Trophoblast cell (in vitro differentiated cells and primary cell): Measurements from ENCODE around the gene CSGALNACT2.
A peak's percentile ranks its signal among the peaks of the same experiment; 100 is the strongest.

Source experiments
- DNase-seq, 2 donors: peaks; one replicate each; pipeline ENCODE4 v3.0.0-alpha.2; 2016
- H2AFZ ChIP-seq: 2 replicates; pipeline ENCODE4 v1.6.1; 2013; ENCODE audit warnings: low read length, moderate library complexity, mild to moderate bottlenecking; ENCODE audit not compliant: insufficient read depth, poor library complexity
- H2AK5ac ChIP-seq: 2 replicates; pipeline ENCODE4 v1.6.1; 2013; ENCODE audit warnings: mild to moderate bottlenecking, low read length
- H2BK120ac ChIP-seq: 2 replicates; pipeline ENCODE4 v1.6.1; 2013; ENCODE audit warnings: low read length, mild to moderate bottlenecking, moderate library complexity; ENCODE audit not compliant: insufficient read depth, poor library complexity
- H2BK12ac ChIP-seq: 2 replicates; pipeline ENCODE4 v1.6.1; 2013; ENCODE audit warnings: mild to moderate bottlenecking, low read length, moderate library complexity
- H2BK5ac ChIP-seq: 2 replicates; pipeline ENCODE4 v1.6.1; 2013; ENCODE audit warnings: low read length, low read depth, moderate library complexity, mild to moderate bottlenecking; ENCODE audit not compliant: poor library complexity
- H3K14ac ChIP-seq: 2 replicates; pipeline ENCODE4 v1.6.1; 2013; ENCODE audit warnings: mild to moderate bottlenecking, low read length
- H3K18ac ChIP-seq: 2 replicates; pipeline ENCODE4 v1.6.1; 2013; ENCODE audit warnings: mild to moderate bottlenecking, low read length
- H3K23ac ChIP-seq: 2 replicates; pipeline ENCODE4 v1.6.1; 2013; ENCODE audit warnings: low read length
- H3K27ac ChIP-seq: 2 replicates; pipeline ENCODE4 v1.5.1; 2013; ENCODE audit warnings: low read depth, mild to moderate bottlenecking, inconsistent platforms, low read length, moderate library complexity
- H3K27me3 ChIP-seq: 2 replicates; pipeline ENCODE4 v1.6.1; 2013; ENCODE audit warnings: inconsistent platforms, mild to moderate bottlenecking, low read length, moderate library complexity; ENCODE audit not compliant: insufficient read depth
- H3K36me3 ChIP-seq, 2 experiments: 1 replicate in 1 of 2; 2 replicates in 1 of 2; pipeline ENCODE4 v1.6.1; 2013; ENCODE audit warnings: low read length in 2 of 2, mild to moderate bottlenecking in 2 of 2, moderate library complexity in 1 of 2; ENCODE audit not compliant: insufficient read depth in 2 of 2, control insufficient read depth in 1 of 2
- H3K4ac ChIP-seq: 2 replicates; pipeline ENCODE4 v1.6.1; 2013; ENCODE audit warnings: low read depth, mild to moderate bottlenecking, low read length, moderate library complexity
- H3K4me1 ChIP-seq, 2 experiments: 1 replicate in 1 of 2; 2 replicates in 1 of 2; pipeline ENCODE4 v1.6.1; 2013; ENCODE audit warnings: low read length in 2 of 2, mild to moderate bottlenecking in 2 of 2, moderate library complexity in 1 of 2; ENCODE audit not compliant: insufficient read depth in 2 of 2, control insufficient read depth in 1 of 2
- H3K4me2 ChIP-seq: 2 replicates; pipeline ENCODE4 v1.6.1; 2013; ENCODE audit warnings: inconsistent platforms, mild to moderate bottlenecking, low read length, moderate library complexity
- H3K4me3 ChIP-seq: 2 replicates; pipeline ENCODE4 v1.5.1; 2013; ENCODE audit warnings: mild to moderate bottlenecking, low read depth, low read length, inconsistent platforms
- H3K79me1 ChIP-seq: one replicate; pipeline ENCODE4 v1.6.1; 2013; ENCODE audit warnings: low read length
- H3K79me2 ChIP-seq: 2 replicates; pipeline ENCODE4 v1.6.1; 2013; ENCODE audit warnings: low read length, mild to moderate bottlenecking; ENCODE audit not compliant: control insufficient read depth, insufficient read depth, poor library complexity
- H3K9ac ChIP-seq: 2 replicates; pipeline ENCODE4 v1.6.1; 2013; ENCODE audit warnings: mild to moderate bottlenecking, low read length
- H3K9me3 ChIP-seq: 2 replicates; pipeline ENCODE4 v1.6.1; 2013; ENCODE audit warnings: low read depth, mild to moderate bottlenecking, control low read depth, inconsistent platforms, low read length; ENCODE audit not compliant: insufficient read depth
- H4K12ac ChIP-seq: 2 replicates; pipeline ENCODE4 v1.6.1; 2013; ENCODE audit warnings: low read depth, mild to moderate bottlenecking, low read length, moderate library complexity
- H4K8ac ChIP-seq: 2 replicates; pipeline ENCODE4 v1.6.1; 2013; ENCODE audit warnings: low read depth, mild to moderate bottlenecking, low read length, moderate library complexity
- H4K91ac ChIP-seq: one replicate; pipeline ENCODE4 v1.6.1; 2013; ENCODE audit warnings: low read depth, mild to moderate bottlenecking, low read length, moderate library complexity
- WGBS: extraction: QIAGEN DNeasy Blood & Tissue Kit; methylation state at CpG from one replicate; pipeline ENCODE4 v1.1.7; 2013; ENCODE audit warnings: missing lambda C conversion rate; ENCODE audit not compliant: insufficient read length, insufficient coverage; ENCODE audit errors: extremely low coverage; 5-methylcytosine and 5-hydroxymethylcytosine counted together

CSGALNACT2 gene

GRCh38 chr10:43160921-43161255 is 22.6 kb downstream of the CSGALNACT2 start:
- no peak overlapping the region for H3K27ac ChIP-seq
- DNase-seq: peak in 1 of 2 donors; percentile 12
- no CpG with 5 or more reads among the region's 2 CpGs for WGBS
- H3K4me3 ChIP-seq: no peak overlapping the region
- H3K27me3 ChIP-seq: no peaks in the 10 kb centered on the region
- H3K9me3 ChIP-seq: no peaks in the 10 kb centered on the region
- H4K91ac ChIP-seq: no peak overlapping the region
- H3K14ac ChIP-seq: no peak overlapping the region
- no peak overlapping the region for H3K18ac ChIP-seq
- no peaks in the 10 kb centered on the region for H3K79me2 ChIP-seq
- H3K79me1 ChIP-seq: no peaks in the 10 kb centered on the region
- H3K9ac ChIP-seq: no peak overlapping the region
- H4K8ac ChIP-seq: no peak overlapping the region
- no peak overlapping the region for H2BK5ac ChIP-seq
- H4K12ac ChIP-seq: no peak overlapping the region
- no peak overlapping the region for H2AFZ ChIP-seq
- no peak overlapping the region for H2AK5ac ChIP-seq
- no peak overlapping the region for H2BK12ac ChIP-seq
- no peak overlapping the region for H3K4me2 ChIP-seq
- H3K23ac ChIP-seq: no peak overlapping the region
- no peak overlapping the region for H3K4ac ChIP-seq
- no peak overlapping the region for H2BK120ac ChIP-seq
- no peaks in the 10 kb centered on the region for H3K4me1 ChIP-seq
- H3K36me3 ChIP-seq: no peaks in the 10 kb centered on the region

GRCh38 chr10:43162604-43163003 is 24.4 kb downstream of the CSGALNACT2 start:
- no peak overlapping the region for H4K12ac ChIP-seq
- no peak overlapping the region for H2BK120ac ChIP-seq
- H4K8ac ChIP-seq: no peak overlapping the region
- DNase-seq: no peak
- WGBS: no CpG with 5 or more reads among the region's 1 CpG
- no peak overlapping the region for H3K9ac ChIP-seq
- H2BK5ac ChIP-seq: no peak overlapping the region
- H3K18ac ChIP-seq: no peak overlapping the region
- no peaks in the 10 kb centered on the region for H3K36me3 ChIP-seq
- H2AFZ ChIP-seq: no peak overlapping the region
- no peak overlapping the region for H3K14ac ChIP-seq
- no peaks in the 10 kb centered on the region for H3K4me1 ChIP-seq
- no peak overlapping the region for H4K91ac ChIP-seq
- H2AK5ac ChIP-seq: no peak overlapping the region
- no peak overlapping the region for H3K27ac ChIP-seq
- H3K23ac ChIP-seq: no peak overlapping the region
- H3K4me3 ChIP-seq: no peak overlapping the region
- H3K79me2 ChIP-seq: no peaks in the 10 kb centered on the region
- no peak overlapping the region for H2BK12ac ChIP-seq
- no peaks in the 10 kb centered on the region for H3K79me1 ChIP-seq
- H3K27me3 ChIP-seq: no peaks in the 10 kb centered on the region
- H3K4me2 ChIP-seq: no peak overlapping the region
- H3K9me3 ChIP-seq: no peaks in the 10 kb centered on the region
- no peak overlapping the region for H3K4ac ChIP-seq

- no peak for DNase-seq
- no peak overlapping the region for H3K4me2 ChIP-seq
- H4K91ac ChIP-seq: no peak overlapping the region
- H3K9me3 ChIP-seq: no peaks in the 10 kb centered on the region
- H2BK12ac ChIP-seq: no peak overlapping the region
- no peak overlapping the region for H3K9ac ChIP-seq
- no peak overlapping the region for H3K27ac ChIP-seq
- no peak overlapping the region for H3K4ac ChIP-seq
- no peak overlapping the region for H2BK5ac ChIP-seq
- no peak overlapping the region for H3K14ac ChIP-seq
- no peak overlapping the region for H2AK5ac ChIP-seq
- no peak overlapping the region for H2AFZ ChIP-seq
- H3K36me3 ChIP-seq: no peaks in the 10 kb centered on the region
- H3K23ac ChIP-seq: no peak overlapping the region
- no peak overlapping the region for H3K4me3 ChIP-seq
- no peak overlapping the region for H4K12ac ChIP-seq
- no peak overlapping the region for H2BK120ac ChIP-seq
- no CpG with 5 or more reads among the region's 6 CpGs for WGBS
- no peaks in the 10 kb centered on the region for H3K79me1 ChIP-seq
- no peak overlapping the region for H3K18ac ChIP-seq
- H3K79me2 ChIP-seq: no peaks in the 10 kb centered on the region
- H4K8ac ChIP-seq: no peak overlapping the region
- H3K4me1 ChIP-seq: no peaks in the 10 kb centered on the region
- H3K27me3 ChIP-seq: no peaks in the 10 kb centered on the region
Measured at GRCh38 chr10:43166207-43166879, 28.1 kb downstream of the CSGALNACT2 start.

- Histone ChIP-seq H4K12ac (no peak overlapping the region), H3K4me3 (no peak overlapping the region), H3K4ac (no peak overlapping the region), H4K8ac (no peak overlapping the region), H3K9me3 (no peaks in the 10 kb centered on the region), H3K14ac (no peak overlapping the region), H3K23ac (no peak overlapping the region), H3K4me1 (no peaks in the 10 kb centered on the region), H2BK12ac (no peak overlapping the region), H3K18ac (no peak overlapping the region), H3K9ac (no peak overlapping the region), H3K27me3 (no peaks in the 10 kb centered on the region), H2AFZ (no peak overlapping the region), H3K4me2 (no peak overlapping the region), H3K36me3 (no peaks in the 10 kb centered on the region), H3K79me1 (no peaks in the 10 kb centered on the region), H2BK5ac (no peak overlapping the region), H2AK5ac (no peak overlapping the region), H2BK120ac (no peak overlapping the region), H3K79me2 (no peaks in the 10 kb centered on the region), H4K91ac (no peak overlapping the region), H3K27ac (no peak overlapping the region)
- no peak for DNase-seq
Measured at GRCh38 chr10:43166880-43167497, 28.7 kb downstream of the CSGALNACT2 start.
